Activated CD4-positive, alpha-beta T cell treated with anti-CD3 and anti-CD28 coated beads, Interleukin-2, amount 50 U/mL, for 24 hours (primary cell): ENCODE results near the gene CD82.

Source experiments
- DNase-seq, 2 donors: peaks; one replicate each; pipeline ENCODE4 v3.0.0-alpha.2; 2020; ENCODE audit warnings: low read depth in 1 of 2, low spot score in 1 of 2

Gene CD82

DNA sequence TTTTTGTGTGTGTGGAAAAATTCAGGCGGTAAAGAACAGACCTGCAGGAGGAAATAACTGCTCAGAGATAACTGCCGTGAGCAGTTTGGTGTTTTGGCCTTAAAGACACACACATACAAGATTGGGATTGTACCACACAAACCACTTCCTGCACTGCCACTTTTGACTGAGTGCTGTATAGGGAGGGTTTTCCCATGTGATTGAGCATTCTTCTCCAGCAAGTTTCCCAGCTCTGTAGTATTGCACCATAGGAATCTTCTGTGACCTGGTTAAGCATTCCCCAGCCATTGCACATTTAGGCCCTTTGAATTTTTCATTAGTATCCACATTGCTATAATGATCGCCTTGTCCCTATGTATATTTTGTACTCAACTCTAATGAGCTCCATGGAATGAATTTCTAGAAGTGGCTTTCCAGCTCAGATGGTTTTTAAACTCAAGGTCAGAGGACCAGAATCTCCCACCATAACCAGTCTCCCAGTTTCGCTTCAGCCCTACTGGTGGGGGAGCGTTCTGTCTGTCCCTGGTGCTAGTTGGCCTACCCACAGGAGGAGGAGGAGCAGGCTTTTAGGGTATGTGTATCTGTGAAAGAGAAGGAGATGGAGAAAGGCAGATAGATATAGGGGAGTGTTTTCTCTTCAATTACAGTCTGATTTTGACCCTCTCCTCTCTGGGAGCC lies 9.3 kb downstream of the CD82 start:
- DNase-seq = peak in 1 of 2 donors; percentile 61

DNA sequence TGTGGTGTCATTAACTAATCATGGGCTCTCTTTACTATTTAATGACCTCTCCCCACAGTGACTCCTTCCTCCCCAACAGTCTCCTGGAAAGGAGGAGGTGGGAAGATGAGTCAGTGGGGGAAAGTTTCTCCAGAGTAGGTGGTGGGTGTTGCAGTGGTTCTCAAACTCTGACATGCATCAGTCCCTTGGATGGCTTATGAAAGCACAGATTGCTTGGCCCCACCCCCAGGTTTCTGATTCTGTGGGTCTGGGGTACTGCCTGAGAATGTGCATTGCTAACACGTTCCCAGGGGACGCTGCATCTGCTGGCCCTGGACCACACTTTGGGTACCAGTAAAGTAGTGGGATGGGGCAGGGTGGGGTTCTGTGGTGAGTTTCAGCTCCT lies 9.8 kb downstream of the CD82 start:
- peak in 1 of 2 donors; percentile 61 for DNase-seq

DNA sequence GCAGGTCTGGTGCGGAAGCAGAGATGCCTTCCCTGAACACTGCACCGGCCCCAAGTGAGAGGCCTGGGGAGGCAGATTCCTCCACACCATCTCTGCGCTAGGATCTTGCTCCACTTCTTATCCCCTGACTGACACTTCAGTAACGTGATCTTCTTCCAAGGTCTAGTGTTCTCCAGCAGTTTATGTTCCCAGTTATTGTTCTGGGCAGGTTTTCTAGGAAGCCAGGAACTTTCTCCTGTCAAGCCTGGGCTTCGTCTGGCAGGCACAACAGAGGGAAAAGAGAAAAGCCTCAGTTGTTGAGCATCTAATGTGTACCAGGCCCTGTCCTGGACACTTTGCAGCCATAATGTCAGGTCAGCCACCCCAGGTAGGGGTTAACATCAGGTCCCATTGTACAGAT lies 10.5 kb downstream of the CD82 start:
- DNase-seq = no peak

DNA sequence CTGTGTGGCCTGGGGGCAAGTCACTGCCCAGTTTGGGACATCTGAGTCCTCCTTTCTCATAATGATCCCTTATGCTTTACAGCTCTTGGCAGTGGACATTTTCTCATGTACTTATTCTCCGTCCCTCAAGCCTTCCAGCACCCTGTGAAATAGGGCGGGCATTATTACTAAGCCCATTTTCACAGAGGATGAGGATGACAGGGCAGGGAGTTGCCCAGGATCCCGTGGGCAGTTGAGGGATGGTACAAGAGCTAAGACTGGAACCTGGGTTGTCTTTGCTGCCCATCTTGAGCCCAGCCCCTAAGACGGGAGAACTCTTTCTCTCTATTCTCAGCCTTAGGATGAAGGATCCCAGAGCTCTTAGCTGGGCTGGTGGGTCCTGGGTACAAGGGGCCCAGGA lies 11.2 kb downstream of the CD82 start:
- no peak for DNase-seq

DNA sequence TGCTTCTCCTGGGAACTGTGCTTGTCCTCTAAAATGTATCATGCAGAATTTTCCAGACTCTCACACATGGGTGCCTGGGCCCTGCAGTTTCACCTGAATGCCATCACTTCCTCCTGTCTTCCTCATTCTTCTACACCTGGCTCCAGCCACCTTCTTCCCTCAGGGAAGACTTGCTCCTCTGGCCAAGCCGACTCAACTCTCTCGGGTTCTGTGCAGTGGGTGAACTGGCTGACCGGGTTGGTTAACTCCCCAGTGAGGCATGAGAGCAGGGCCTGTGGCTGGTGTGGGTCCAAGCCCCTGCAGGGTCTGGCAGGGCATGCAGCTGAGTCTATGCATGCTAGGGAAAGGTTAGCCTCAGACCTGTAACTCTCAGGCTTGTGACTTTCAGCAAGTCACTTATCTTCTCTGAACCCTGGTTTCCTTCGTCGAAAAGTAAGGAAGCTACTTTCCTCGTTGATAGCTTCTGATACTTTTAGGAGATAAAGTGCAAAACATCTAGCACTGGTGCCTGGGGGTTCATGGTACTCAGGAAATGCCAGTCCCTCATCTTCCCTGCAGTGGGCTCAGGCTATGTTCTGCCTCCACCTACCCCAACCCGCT lies 11.9 kb downstream of the CD82 start:
- no peak for DNase-seq

DNA sequence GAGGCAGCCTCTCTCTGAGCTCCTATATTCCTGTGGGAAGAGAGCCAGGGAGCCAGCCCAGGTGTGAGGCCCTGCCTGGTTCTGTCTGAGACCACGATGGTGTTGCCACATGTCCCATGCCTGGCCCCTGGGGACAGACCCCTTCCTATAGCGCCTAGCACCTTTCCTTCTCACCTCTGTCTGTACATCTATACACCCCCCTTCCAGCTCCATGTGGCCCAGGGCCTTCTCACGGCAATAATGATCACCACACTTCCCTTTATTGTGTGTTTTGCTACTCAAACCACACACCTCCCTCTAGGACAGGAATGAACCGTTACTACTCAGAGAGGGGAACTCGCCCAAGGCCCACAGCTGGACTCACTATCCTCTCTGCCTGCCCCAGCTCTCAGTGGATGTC lies 12.8 kb downstream of the CD82 start:
- DNase-seq = no peak

DNA sequence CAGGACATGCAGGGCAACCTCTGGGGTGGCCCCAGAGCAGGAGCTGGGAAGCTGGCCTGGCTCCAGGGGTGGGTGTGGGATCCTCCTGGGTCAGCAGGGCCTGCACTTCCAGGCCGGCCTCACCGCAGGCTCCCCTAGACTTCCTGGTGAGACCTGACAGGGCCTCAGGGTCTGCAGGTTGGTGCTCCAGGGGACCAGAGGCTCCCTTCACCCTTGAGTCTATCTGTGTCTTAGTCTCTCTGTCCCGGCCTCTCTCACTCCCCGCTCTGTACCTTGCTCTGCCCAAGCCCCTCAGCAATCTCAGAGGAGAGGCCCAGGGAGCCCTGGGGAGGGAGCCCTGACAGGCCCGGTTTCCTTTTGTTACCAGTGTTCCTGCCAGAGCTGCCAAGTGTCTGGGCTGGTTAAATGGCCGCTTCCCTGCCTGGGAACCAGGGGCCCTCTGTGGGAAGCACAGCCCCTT lies 13.9 kb downstream of the CD82 start:
- DNase-seq = no peak

DNA sequence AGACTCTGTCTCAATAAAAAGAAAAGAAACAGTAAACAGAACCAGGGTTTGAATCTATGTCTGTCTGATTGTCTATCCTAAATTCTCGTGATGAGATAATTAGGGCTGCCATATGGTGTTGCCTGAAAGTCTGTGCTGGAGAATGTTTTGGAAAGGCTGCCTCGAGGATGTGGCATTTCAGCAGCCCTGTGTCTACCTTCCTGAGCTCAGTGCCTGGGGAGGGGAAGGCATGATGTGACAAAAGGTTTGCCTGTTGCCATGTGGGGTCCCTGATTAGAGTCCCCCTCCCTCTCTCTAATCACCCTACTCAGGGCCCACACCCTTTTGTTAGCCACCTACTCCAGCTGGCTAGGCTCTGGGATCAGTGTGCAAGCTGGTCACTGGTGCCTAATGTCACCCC lies 15.2 kb downstream of the CD82 start:
- no peak for DNase-seq

DNA sequence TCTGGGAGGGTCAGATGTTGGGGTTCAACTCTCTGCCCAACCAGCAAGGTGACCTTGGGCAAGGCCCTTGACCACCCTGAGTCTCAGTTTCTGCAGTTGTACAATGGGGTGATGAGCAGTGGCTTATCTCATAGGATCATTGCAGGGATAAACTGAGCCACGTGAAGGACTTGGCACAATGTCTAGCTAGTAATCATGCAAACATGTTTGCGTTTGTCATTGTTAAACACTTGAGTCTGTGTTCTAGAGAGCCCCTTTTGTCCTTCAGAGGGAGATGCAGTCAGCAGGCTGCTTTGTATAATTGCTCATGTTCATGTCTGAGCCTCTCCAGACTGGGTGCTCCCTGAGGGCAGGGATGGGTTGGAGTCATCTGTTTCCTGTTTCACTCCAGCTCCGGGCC lies 15.8 kb downstream of the CD82 start:
- no peak for DNase-seq

DNA sequence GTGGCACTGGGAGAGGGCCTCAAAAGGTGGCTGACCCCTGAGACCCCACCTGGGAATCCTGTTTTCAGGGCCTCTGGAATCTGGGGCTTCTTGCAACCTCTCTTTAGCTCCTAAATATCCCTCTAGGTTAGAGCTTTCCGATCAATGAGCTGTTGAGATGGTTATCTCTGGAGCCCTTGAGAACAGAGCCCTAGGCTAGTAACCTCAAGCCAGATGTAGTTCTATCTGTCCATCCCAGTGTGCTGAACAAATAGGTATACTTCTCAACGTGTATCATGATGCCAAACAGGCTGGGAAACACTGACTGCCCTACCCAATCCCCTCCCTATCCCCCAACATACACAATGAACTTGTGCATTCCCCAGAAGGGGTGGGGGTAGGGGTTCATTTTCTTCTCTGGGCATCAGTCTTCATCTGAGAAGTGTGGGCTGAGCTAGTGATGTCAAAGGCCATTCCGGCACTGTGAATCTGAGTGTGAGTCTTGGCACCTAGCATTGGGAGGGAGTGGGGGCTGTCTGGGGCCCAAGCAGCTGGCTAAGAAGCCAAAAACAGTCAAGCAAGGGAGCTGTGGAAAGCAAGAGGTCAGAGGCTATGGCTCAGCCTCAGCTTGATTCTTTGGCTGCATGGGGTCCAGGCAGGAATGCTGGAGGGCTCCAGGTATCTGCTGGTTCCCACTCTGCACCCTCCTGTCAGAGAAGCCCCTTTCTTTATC lies 17.3 kb downstream of the CD82 start:
- DNase-seq = no peak

DNA sequence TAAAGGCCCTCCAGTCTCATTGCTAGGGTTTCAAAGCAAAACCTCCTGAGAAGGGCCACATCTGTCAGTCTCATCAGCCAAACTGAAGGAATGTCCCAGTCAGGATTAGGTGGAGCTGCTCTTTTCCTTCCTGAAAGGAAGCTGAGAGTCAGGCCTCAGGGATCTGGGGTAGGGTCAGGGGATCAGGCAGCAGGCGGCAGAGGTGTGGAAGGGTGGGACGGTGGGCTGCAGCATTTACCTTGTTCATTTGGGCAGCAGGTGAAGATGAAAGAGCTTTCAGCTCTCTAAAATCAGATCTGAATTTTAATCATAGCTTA lies 17.8 kb downstream of the CD82 start:
- DNase-seq = no peak

DNA sequence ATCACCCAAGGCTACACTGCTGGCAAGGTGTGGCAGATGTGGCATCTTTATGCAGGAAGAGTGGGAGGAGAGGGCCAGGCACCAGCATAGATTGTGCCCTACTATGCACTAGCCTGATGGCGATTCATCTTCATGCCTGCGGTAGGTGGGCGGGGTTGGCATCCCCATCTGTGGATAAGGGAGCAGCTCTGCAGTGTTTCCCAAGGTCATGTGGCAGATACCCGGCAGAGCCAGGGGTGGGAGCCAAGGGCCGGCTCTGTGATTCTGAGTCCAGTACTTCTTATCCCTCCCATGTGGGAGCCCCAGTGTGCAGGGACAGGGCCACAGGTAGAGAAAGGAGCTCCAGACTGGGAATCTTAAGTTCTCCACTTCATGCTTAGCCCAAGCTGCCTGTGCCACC lies 20.0 kb downstream of the CD82 start:
- no peak for DNase-seq

DNA sequence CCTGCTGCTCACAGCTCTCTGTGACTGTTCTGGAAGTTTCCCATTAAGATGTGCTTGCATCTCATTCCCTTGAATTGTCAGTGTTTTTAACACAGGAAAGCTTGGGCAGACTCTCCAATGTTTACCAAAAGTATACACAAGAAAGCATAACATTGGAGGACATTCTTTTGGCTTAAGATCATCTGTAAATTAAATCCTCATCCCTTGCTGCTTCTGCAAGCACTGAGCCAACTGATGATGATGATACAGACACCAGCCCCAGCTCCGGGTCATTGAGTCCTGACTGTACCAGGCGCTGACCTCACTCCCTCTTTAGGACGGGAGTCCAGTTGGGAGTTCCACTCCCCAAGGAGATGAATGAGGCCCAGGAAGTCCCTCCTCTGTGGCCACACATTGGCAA lies 23.8 kb downstream of the CD82 start:
- DNase-seq = no peak

DNA sequence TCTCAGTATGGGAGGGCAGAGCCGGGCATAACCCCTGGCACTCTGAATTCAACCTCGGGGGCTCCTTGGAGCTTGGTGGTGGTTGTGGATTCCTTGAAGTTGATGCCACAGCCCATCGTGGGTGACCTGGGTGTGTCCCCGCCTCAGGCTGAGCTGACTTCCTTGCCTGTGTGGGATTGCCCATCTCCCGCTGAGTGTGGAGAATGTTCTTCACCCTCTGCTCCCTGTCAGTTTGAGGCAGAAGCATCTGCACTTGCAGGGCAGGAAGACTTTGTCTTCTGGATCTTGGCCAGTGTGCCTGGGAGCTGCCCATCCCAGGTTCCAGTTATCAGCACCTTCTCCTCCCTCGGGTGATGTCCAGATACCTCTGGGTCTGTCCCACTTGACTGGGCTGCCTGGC lies 25.3 kb downstream of the CD82 start:
- DNase-seq = no peak

DNA sequence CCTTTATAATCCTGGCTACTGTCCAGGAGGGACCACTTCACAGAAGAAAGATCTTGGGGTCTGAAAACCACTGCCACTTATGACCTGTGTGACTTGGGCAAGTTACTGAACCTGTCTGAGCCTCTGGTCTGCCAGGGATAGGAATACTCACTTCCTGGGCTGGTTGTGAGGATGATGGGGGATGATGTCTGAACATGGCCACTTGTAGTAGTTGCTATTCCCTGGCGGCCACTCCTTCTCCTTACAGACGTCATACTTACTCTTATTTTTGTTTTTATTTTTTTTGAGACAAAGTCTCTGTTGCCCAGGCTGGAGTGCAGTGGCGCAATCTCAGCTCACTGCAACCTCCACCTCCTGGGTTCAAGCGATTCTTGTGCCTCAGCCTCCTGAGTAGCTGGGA lies 26.1 kb downstream of the CD82 start:
- DNase-seq = no peak

DNA sequence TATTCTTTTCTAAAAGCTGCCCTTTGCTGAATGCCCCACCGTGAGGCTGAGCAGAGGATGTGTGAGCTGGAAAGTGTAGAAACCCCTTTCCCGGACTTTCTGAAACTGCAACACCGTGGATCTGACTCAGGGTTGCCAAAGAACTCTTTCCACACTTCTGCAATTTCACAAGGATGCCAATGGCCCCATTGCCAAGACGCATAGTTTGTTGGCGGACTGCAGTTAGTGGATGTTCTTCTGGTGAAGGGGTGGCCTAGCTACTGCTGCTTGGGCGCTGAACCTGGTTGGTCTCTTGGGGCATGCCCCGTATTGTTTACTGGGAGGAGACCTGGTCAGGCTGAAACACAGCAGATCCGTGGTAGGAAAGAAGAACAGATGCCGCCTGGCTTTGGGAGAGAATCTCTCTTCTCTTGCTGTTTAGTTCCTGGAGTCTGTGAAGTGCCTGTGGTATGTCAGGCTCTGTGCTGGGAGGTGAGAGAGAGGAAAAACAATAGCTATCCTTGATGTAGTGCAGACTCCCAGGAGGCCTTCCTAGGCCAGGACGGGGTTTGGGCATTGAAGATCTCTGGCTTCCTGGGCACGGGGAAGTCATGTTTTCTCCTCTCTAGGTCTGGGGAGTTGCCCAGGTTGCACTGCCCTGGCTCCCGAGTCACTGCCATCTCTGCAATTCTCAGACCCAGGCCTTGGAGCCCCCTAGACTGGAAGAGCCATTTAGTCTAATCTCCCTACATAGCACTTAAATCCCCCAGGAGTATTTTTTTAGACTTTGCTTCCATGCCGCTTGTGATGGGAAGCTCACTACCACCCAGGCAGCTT lies 26.9 kb downstream of the CD82 start:
- DNase-seq = no peak

DNA sequence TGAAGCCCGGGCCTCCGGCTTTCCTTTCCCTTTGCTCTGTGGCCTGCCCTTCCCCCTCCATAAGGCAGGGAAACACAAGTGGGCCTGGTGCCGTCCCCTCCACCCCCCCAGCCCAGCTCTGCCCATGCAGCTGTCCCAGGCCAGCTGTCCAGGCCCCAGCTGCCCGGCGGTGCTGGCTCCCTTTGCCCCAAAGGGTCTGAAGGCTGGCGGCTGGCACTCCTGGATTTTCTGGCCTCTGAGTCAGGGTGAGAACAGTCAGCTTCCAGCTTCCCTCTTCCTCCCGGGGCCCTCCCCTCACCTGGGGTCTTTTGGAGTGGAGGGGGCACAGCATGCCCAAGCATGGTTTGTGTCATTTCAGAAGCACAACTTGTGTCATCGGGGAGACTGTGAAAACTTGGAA lies 27.8 kb downstream of the CD82 start:
- no peak for DNase-seq

DNA sequence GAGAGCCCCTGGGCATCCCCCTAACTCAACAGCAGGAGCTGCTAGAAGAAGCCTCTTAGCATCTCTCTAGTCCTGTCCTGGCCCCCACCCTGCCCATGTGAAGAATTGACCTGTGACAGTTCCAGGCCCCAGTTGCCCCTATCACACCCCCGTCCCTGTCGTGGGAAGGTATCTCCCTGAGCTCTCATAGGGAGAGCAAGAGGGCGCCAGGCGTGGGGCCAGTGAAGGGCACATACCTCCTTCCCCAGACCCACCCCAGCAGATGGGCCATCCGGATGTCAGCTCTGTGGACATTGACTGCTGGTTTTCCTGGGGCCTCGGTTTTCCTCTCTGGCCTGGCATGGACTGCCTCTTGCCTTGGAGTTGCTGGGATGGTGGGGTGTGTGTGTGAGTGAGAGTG lies 29.5 kb downstream of the CD82 start:
- no peak for DNase-seq

DNA sequence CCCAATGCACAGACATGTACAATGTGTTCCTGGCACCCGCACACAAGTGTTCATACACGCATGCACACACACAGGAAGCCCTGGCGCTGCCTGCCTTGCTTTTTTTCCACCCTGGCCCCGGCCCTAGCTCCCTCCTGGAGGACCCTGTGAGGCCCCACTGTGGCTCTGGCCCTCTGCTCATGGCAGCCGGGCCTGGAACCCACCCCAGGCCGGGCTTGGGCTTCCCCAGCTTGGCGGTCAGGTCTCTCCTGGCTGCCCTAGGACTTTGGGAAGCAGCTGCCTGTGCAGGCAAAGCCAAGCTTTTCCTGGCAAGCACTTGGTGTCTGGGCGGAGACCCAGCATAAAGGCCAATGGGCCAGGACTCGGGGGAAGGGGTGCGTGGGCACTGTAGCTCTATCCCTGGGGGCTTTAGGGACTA lies 30.5 kb downstream of the CD82 start:
- DNase-seq = no peak

DNA sequence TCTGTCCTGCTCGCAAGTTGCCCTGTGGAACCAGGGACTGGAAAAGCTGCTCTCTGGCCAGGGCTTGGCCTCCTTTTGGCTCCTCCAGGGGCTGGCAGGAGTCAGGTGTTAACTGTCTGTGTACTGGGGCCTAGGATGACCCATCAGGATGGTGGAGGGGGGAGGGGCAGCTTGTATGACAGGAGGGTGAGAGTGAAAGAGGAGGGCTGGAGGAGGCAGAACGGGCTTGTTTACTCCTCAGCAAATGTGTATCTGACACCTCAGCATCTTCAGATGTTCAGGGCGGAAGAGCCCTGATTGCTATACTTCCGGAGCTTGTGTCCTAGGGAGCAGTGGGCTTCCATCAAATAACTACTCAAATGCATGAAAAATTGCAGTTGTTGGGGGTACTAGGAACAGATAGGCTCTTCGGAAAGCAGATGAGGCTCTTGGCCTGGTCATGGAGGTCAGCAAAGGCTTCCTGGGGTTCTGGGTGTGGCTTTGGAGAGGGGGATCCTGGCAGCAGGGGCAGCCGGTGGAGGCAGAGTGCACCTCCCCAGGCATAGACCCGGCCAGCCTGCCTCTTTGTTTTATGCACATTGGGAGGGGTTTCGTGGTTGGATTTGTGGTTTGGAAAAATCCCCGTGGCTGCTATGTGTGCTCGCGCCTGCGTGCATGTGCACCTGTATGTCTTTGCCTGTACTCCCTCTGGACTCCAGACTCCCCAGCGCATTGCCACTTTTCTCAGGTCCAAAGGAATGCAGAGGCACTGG lies 31.2 kb downstream of the CD82 start:
- peak; percentile 27 to 71 for DNase-seq

DNA sequence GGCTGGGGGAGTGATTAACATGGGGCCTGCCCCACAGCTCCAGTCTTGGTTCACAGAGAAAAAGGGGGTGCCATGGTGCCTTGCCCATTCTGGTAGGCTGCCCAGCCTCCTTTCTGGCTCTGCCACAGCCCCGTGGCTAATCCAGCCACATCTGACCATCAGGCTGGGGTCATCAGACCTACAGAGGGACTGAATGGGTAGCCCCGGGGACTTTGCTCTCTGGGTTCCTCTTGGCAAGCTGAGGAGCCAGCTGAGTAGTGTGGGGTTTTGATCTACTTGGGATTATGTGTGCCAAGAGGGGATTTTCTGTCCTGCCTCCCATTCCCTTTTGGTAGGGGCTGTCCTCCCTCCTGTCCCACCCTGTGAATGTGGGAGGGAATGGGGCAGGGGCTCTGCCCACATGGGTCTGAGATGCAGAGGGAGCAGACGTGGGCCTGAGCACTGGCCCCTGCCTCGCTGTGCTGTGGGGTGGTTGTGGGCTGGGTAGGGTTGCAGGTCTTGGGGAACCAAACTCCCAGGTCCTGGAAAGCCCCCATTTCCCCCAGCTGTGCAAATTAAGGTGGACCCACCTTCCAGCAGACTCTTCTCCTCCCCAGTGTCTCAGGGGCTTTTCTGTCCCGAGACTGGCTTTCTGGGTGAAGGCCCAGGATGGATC lies 32.0 kb downstream of the CD82 start:
- no peak for DNase-seq
